ENCODE data around the gene PLEKHB1.

Gene PLEKHB1

GRCh38 chr11:73645972-73646631 is at the start of gene PLEKHB1:
TSS of gene PLEKHB1 (plus strand) at chr11:73646581. CDS start at chr11:73646609, 28 bp downstream.
- no peak for DNase-seq

- no peak for DNase-seq
These were observed 48.9 kb upstream of the PLEKHB1 start for GRCh38 chr11:73597336-73597955.

- DNase-seq, result peak; percentile 95
These were observed 48.2 kb upstream of the PLEKHB1 start, which contains the start of gene FAM168A for GRCh38 chr11:73597956-73598718. TSS of gene FAM168A (minus strand) at chr11:73598112. CDS start at chr11:73468474, 129,638 bp downstream.

GRCh38 chr11:73598719-73599379 is 47.5 kb upstream of the PLEKHB1 start:
- DNase-seq, result no peak

GRCh38 chr11:73612601-73613140 is 33.7 kb upstream of the PLEKHB1 start:
- no peak for DNase-seq

- no peak for DNase-seq
These were observed 31.8 kb upstream of the PLEKHB1 start for GRCh38 chr11:73614591-73614990.

GRCh38 chr11:73622926-73623593 is 23.3 kb upstream of the PLEKHB1 start:
- DNase-seq, result no peak

GRCh38 chr11:73623686-73624085 is 22.7 kb upstream of the PLEKHB1 start:
- peak in 1 of 2 donors; percentile 12 for DNase-seq

- peak; percentile 73 to 76 for DNase-seq
These were observed 20.6 kb upstream of the PLEKHB1 start for GRCh38 chr11:73625696-73626318.

- DNase-seq, result no peak
These were observed 16.5 kb upstream of the PLEKHB1 start for GRCh38 chr11:73629907-73630306.

GRCh38 chr11:73632996-73633395 is 13.4 kb upstream of the PLEKHB1 start:
- no peak for DNase-seq

GRCh38 chr11:73633999-73634398 is 12.4 kb upstream of the PLEKHB1 start:
- no peak for DNase-seq

- DNase-seq, result no peak
These were observed 10.7 kb upstream of the PLEKHB1 start for GRCh38 chr11:73635721-73636120.

GRCh38 chr11:73636249-73636648 is 10.1 kb upstream of the PLEKHB1 start:
- DNase-seq, result no peak

GRCh38 chr11:73637012-73637411 is 9.4 kb upstream of the PLEKHB1 start:
- DNase-seq, result no peak

GRCh38 chr11:73640592-73640991 is 5.8 kb upstream of the PLEKHB1 start:
- no peak for DNase-seq

- DNase-seq, result no peak
These were observed 4.7 kb upstream of the PLEKHB1 start for GRCh38 chr11:73641668-73642067.

GRCh38 chr11:73645121-73645969 is 1.0 kb upstream of the PLEKHB1 start:
- no peak for DNase-seq

- peak; percentile 96 for DNase-seq
These were observed 1.2 kb downstream of the PLEKHB1 start for GRCh38 chr11:73647459-73648100.

GRCh38 chr11:73648121-73648520 is 1.7 kb downstream of the PLEKHB1 start:
- no peak for DNase-seq

Measured in CD4-positive, alpha-beta T cell treated with Interleukin-4 for 1 hour (primary cell).